HEK293T (cell line): ENCODE measurements around the gene PPARGC1A.
A peak's percentile ranks its signal among the peaks of the same experiment; 100 is the strongest.

ENCODE experiments used
- CTCF ChIA-PET: fragments of 350-600 bp; formaldehyde crosslinking; extraction: SDS; loops from one replicate; lab custom pipeline; 2021; ENCODE audit warnings: antibody characterized with exemption, inconsistent platforms; lab: Yijun Ruan, JAX
- POLR2A ChIA-PET: fragments of 350-600 bp; formaldehyde crosslinking; extraction: SDS; loops from one replicate; lab custom pipeline; 2020; ENCODE audit warnings: antibody characterized with exemption, inconsistent platforms; lab: Yijun Ruan, JAX
- DNase-seq: peaks from one replicate; pipeline ENCODE4 v3.0.0; 2012; ENCODE audit warnings: mixed read lengths; ENCODE audit errors: extremely low spot score
- ARNT ChIP-seq: fragments of 450-650 bp; IDR thresholded peaks from 2 replicates; pipeline ENCODE4 v1.6.1; 2017; ENCODE audit warnings: mild to moderate bottlenecking
- BHLHE40 ChIP-seq: fragments of 450-650 bp; IDR thresholded peaks from 2 replicates; pipeline ENCODE4 v1.6.1; 2016; ENCODE audit warnings: mild to moderate bottlenecking, moderate library complexity, borderline replicate concordance
- CTBP1 ChIP-seq: fragments of 450-650 bp; IDR thresholded peaks from 2 replicates; pipeline ENCODE4 v1.6.1; 2016; ENCODE audit warnings: borderline replicate concordance
- ELF4 ChIP-seq: fragments of 450-650 bp; IDR thresholded peaks from 2 replicates; pipeline ENCODE4 v1.6.1; 2017; ENCODE audit warnings: antibody characterized with exemption
- FOXA1 ChIP-seq: fragments of 450-650 bp; IDR thresholded peaks from 2 replicates; pipeline ENCODE4 v1.6.1; 2016; ENCODE audit warnings: mild to moderate bottlenecking
- FOXK2 ChIP-seq: fragments of 450-650 bp; IDR thresholded peaks from 2 replicates; pipeline ENCODE4 v1.6.1; 2016; ENCODE audit warnings: mild to moderate bottlenecking
- FOXM1 ChIP-seq: fragments of 450-650 bp; IDR thresholded peaks from 2 replicates; pipeline ENCODE4 v1.6.1; 2017; ENCODE audit warnings: mild to moderate bottlenecking, borderline replicate concordance
- HDGF ChIP-seq: fragments of 450-650 bp; IDR thresholded peaks from 2 replicates; pipeline ENCODE4 v1.6.1; 2017; ENCODE audit warnings: antibody characterized with exemption, borderline replicate concordance
- L3MBTL2 ChIP-seq: fragments of 450-650 bp; conservative IDR thresholded peaks from 2 replicates; pipeline ENCODE4 v1.6.1; 2016; ENCODE audit warnings: mild to moderate bottlenecking
- LEF1 ChIP-seq: fragments of 450-650 bp; IDR thresholded peaks from 2 replicates; pipeline ENCODE4 v1.6.1; 2017; ENCODE audit warnings: mild to moderate bottlenecking, borderline replicate concordance
- NFRKB ChIP-seq: fragments of 450-650 bp; IDR thresholded peaks from 2 replicates; pipeline ENCODE4 v1.6.1; 2016; ENCODE audit warnings: mild to moderate bottlenecking, moderate library complexity
- SP1 ChIP-seq: fragments of 450-650 bp; IDR thresholded peaks from 2 replicates; pipeline ENCODE4 v1.6.1; 2017
- SUZ12 ChIP-seq: fragments of 450-650 bp; IDR thresholded peaks from 2 replicates; pipeline ENCODE4 v1.6.1; 2016; ENCODE audit warnings: mild to moderate bottlenecking
- TARDBP ChIP-seq: fragments of 450-650 bp; IDR thresholded peaks from 2 replicates; pipeline ENCODE4 v1.6.1; 2016
- ZNF384 ChIP-seq: fragments of 450-650 bp; IDR thresholded peaks from 2 replicates; pipeline ENCODE4 v1.6.1; 2016
- TF ChIP-seq, protein P1 (sequence below): fragments of 450-650 bp; IDR thresholded peaks from 2 replicates; pipeline ENCODE4 v1.6.1; 2016

PPARGC1A gene

DNA sequence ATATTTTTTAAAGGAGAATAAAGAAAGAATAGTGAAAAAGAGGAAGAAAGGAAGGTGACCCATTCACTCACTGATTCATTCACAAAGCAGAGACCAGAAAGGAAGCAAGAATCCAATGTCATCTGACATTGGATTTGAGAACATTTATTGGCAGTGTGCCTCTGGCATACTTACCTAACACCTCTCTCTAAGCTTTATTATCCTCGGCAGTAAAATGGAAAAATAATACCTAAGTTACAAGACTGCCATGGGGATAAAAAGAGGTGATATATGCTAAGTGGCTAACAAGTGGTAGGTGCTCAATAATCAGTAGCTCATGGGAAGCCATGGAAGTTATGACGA, 41.6 kb upstream of the PPARGC1A start:
- CTCF ChIA-PET: interaction anchor here (0.6 kb wide), 1 partner anchor 69 kb away, joined by 4 read pairs; no protein-coding TSS in a partner anchor

DNA sequence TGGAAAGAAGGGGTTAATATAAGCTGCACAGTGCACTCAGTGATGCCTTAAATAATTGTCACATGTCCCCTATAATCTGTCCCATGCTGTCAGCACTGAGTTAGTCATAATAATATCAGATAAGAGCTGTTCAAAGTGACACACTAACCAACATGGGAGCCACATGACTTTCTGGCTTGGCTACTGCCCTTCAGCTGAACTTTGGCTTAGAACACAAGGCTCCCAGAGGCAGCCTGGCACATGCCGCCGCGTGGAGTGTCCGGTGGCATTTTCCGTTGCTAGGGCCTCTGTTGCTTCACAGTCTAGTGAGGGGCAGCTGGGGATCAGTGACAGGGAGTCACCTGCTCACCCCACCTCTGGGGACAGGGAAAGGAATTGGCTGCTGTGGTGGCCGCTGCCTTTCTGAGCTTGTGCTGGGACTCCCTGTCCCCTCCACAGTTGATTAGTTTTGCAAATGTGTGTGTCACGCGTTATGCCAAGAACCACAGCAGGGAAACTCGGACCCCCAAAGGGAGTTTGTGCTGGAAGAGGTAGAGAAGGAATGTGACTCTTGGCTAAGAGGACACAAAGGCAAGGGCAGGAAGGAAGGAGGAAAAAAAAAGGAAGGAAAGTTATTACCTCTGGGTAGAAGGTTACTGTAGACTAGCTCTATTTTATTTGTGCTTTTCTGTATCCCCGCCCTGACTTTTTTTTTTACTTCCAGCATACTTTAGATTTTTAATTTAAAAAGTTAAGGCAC, 41.1 kb upstream of the PPARGC1A start:
- no peak for TF ChIP-seq NFRKB
- TF ChIP-seq HDGF: no peak
- TF ChIP-seq CTBP1: no peak
- TF ChIP-seq, protein P1, sequence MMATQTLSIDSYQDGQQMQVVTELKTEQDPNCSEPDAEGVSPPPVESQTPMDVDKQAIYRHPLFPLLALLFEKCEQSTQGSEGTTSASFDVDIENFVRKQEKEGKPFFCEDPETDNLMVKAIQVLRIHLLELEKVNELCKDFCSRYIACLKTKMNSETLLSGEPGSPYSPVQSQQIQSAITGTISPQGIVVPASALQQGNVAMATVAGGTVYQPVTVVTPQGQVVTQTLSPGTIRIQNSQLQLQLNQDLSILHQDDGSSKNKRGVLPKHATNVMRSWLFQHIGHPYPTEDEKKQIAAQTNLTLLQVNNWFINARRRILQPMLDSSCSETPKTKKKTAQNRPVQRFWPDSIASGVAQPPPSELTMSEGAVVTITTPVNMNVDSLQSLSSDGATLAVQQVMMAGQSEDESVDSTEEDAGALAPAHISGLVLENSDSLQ: no peak
- TF ChIP-seq SUZ12: no peak
- TF ChIP-seq LEF1: no peak
- TF ChIP-seq TARDBP: no peak
- no peak for TF ChIP-seq FOXM1
- TF ChIP-seq ELF4: no peak
- no peak for TF ChIP-seq FOXA1
- no peak for TF ChIP-seq L3MBTL2
- TF ChIP-seq ARNT: no peak
- TF ChIP-seq FOXK2: no peak
- TF ChIP-seq BHLHE40: no peak
- no peak for TF ChIP-seq SP1
- TF ChIP-seq ZNF384: no peak
- POLR2A ChIA-PET: no interaction called here
- peak; percentile 10 for DNase-seq
- CTCF ChIA-PET: interaction anchor here (0.6 kb wide), 1 partner anchor 69 kb away, joined by 4 read pairs; no protein-coding TSS in a partner anchor

More for the DNA sequence above, 41.6 kb upstream of the PPARGC1A start:
- TF ChIP-seq FOXM1: no peak
- TF ChIP-seq ZNF384: no peak
- no peak for TF ChIP-seq SUZ12
- TF ChIP-seq NFRKB: no peak
- no peak for TF ChIP-seq ELF4
- TF ChIP-seq, protein P1: no peak
- no peak for TF ChIP-seq SP1
- TF ChIP-seq HDGF: no peak
- no peak for TF ChIP-seq TARDBP
- no peak for TF ChIP-seq LEF1
- DNase-seq: no peak
- POLR2A ChIA-PET: no interaction called here

DNA sequence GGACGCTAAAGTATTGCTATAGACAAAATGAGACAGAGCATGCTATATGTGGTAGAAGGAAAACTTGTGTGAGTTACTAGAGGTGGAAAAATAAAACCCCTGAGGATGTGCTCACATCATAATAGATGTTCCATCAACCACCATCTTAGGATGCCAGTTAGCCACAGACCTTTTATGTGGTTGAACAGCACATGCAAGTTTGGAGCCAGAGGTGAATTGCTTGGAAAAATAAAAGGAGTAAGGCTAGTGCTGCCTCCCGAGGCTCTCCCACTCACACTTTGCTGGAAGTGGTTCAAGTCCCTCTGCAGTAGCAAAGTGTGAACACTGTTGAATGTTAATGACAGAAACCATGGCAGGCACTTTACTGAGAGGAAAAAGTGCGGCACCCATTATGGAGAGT, 39.4 kb upstream of the PPARGC1A start:
- POLR2A ChIA-PET: no interaction called here
- TF ChIP-seq LEF1: no peak
- TF ChIP-seq CTBP1: no peak
- TF ChIP-seq FOXM1: no peak
- TF ChIP-seq FOXA1: no peak
- no peak for TF ChIP-seq HDGF
- TF ChIP-seq NFRKB: no peak
- TF ChIP-seq FOXK2: no peak
- no peak for TF ChIP-seq SUZ12
- TF ChIP-seq ZNF384: no peak
- TF ChIP-seq L3MBTL2: no peak
- TF ChIP-seq ARNT: no peak
- DNase-seq: no peak
- CTCF ChIA-PET: no interaction called here

DNA sequence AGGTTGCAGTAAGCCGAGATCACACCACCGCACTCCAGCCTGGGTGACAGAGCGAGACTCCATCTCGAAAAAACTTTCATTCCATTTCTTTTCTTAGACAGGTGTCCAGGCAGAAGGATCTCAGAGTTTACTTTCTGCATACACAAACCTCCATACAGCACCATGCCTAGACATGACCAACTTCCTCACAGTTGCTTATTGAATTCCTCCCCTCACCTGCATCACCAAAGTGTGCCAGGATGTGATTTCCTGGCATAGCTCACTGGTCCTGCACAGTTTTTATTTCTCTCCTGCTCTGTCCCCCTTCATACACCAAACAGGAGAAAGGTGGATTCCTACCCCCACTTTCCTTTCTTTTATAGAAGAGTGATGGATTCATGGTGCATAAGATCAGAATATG, 34.7 kb upstream of the PPARGC1A start:
- CTCF ChIA-PET: interaction anchor here (0.6 kb wide), 1 partner anchor 405 kb away, joined by 3 read pairs; no protein-coding TSS in a partner anchor
- POLR2A ChIA-PET: no interaction called here
- no peak for DNase-seq
- TF ChIP-seq SP1: no peak
- no peak for TF ChIP-seq FOXA1
- no peak for TF ChIP-seq CTBP1
- no peak for TF ChIP-seq ARNT
- TF ChIP-seq HDGF: no peak
- TF ChIP-seq TARDBP: no peak
- TF ChIP-seq FOXK2: no peak
- TF ChIP-seq SUZ12: no peak
- no peak for TF ChIP-seq NFRKB
- no peak for TF ChIP-seq LEF1
- no peak for TF ChIP-seq L3MBTL2
- TF ChIP-seq ELF4: no peak
- TF ChIP-seq, protein P1: no peak
- TF ChIP-seq FOXM1: no peak
- TF ChIP-seq BHLHE40: no peak
- no peak for TF ChIP-seq ZNF384

DNA sequence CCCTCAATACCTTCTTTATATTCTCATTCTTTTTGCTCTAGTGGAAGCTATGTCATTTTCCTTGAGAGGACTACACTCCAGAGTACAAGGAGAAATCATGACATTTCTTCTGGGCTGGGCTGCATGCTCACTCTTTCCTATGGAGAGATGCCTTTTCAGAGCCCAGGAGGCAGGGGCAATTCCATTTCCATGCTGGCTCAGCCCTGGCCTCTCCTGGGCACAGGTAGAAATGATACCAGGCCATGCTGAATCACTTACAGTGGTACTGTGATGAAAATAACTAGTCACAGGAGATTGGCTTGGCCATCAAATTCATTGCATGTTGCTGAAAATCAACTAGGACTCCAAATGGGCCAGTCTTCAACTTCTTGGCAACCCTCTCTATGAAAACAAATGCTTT, 34.0 kb upstream of the PPARGC1A start:
- DNase-seq: no peak
- TF ChIP-seq LEF1 (no peak), L3MBTL2 (no peak), FOXM1 (no peak), ARNT (no peak), SP1 (no peak), SUZ12 (no peak), BHLHE40 (no peak), ZNF384 (no peak), CTBP1 (no peak)
- TF ChIP-seq, protein P1: no peak
- CTCF ChIA-PET: no interaction called here
- POLR2A ChIA-PET: no interaction called here
